ENCODE results near the gene LENG8. TPM values are rescaled to one million over a fixed set of nuclear protein-coding genes. Genes with fewer than 3 reads are reported as not detected.

Gene LENG8
- total RNA-seq, 1 experiment from 2014 or later: 238 TPM

- Mint-ChIP-seq H3K36me3 (ENCODE audit: insufficient read depth, unreplicated experiment) (no peaks in the 10 kb centered on the region), H3K27ac (ENCODE audit: low read depth, unreplicated experiment) (no peak overlapping the region), H3K9me3 (ENCODE audit: unreplicated experiment) (peaks cover 23% of the 10 kb centered on the region), H3K4me1 (ENCODE audit: insufficient read depth, unreplicated experiment) (no peaks in the 10 kb centered on the region), H3K4me3 (ENCODE audit: unreplicated experiment) (no peak overlapping the region), H3K27me3 (ENCODE audit: insufficient read depth, unreplicated experiment) (peaks cover 31% of the 10 kb centered on the region)
- DNase-seq (ENCODE audit: unreplicated experiment): no peak
- intact Hi-C loops (cut with micrococcal nuclease): no loop called here
- no TSS peak for BruUV-seq (replicated peaks)
- no peak for TF ChIP-seq CTCF (IDR thresholded peaks at IDR 0.05; ENCODE audit: unreplicated experiment)
- POLR2A ChIA-PET: no interaction called here
- CTCF ChIA-PET: interaction anchor here (0.6 to 1.4 kb wide), 2 partner anchors 12 to 26 kb away, joined by 3 to 4 read pairs; no protein-coding TSS in a partner anchor
Observed at GRCh38 chr19:54416695-54417491, 32.1 kb upstream of the LENG8 start.

GRCh38 chr19:54418030-54418929, 30.7 kb upstream of the LENG8 start:
- Mint-ChIP-seq H3K4me1 (ENCODE audit: insufficient read depth, unreplicated experiment) (no peaks in the 10 kb centered on the region), H3K9me3 (ENCODE audit: unreplicated experiment) (peaks cover 20% of the 10 kb centered on the region), H3K4me3 (ENCODE audit: unreplicated experiment) (no peak overlapping the region), H3K36me3 (ENCODE audit: insufficient read depth, unreplicated experiment) (no peaks in the 10 kb centered on the region), H3K27ac (ENCODE audit: low read depth, unreplicated experiment) (no peak overlapping the region), H3K27me3 (ENCODE audit: insufficient read depth, unreplicated experiment) (peaks cover 27% of the 10 kb centered on the region)
- DNase-seq (ENCODE audit: unreplicated experiment): no peak
- intact Hi-C loops (cut with micrococcal nuclease): no loop called here
- ChIA-PET CTCF (interaction anchor here (0.7 to 2.0 kb wide), 2 partner anchors 27 to 28 kb away, joined by 3 to 10 read pairs; no protein-coding TSS in a partner anchor), POLR2A (no interaction called here)
- BruUV-seq (replicated peaks): no TSS peak
- no peak for TF ChIP-seq CTCF (IDR thresholded peaks at IDR 0.05; ENCODE audit: unreplicated experiment)

- ChIA-PET POLR2A (no interaction called here), CTCF (interaction anchor here (0.5 to 2.0 kb wide), 4 partner anchors 27 to 1677 kb away, joined by 3 to 10 read pairs (median 3); no protein-coding TSS in a partner anchor)
- DNase-seq (ENCODE audit: unreplicated experiment): no peak
- Mint-ChIP-seq H3K27me3 (ENCODE audit: insufficient read depth, unreplicated experiment) (peaks cover 18% of the 10 kb centered on the region), H3K27ac (ENCODE audit: low read depth, unreplicated experiment) (no peak overlapping the region), H3K4me1 (ENCODE audit: insufficient read depth, unreplicated experiment) (no peaks in the 10 kb centered on the region), H3K9me3 (ENCODE audit: unreplicated experiment) (peaks cover 11% of the 10 kb centered on the region), H3K36me3 (ENCODE audit: insufficient read depth, unreplicated experiment) (no peaks in the 10 kb centered on the region), H3K4me3 (ENCODE audit: unreplicated experiment) (no peak overlapping the region)
- no peak for TF ChIP-seq CTCF (IDR thresholded peaks at IDR 0.05; ENCODE audit: unreplicated experiment)
- BruUV-seq (replicated peaks): no TSS peak
- intact Hi-C loops (cut with micrococcal nuclease): no loop called here
Observed at GRCh38 chr19:54418930-54419800, 29.8 kb upstream of the LENG8 start.

All from MCF 10A (cell line).